GM15510 (cell line): ENCODE data around the gene NOX3.

Experiments used
- POLR2A ChIP-seq: IDR thresholded peaks from 3 replicates; pipeline ENCODE4 v1.6.1; 2011; ENCODE audit warnings: borderline replicate concordance; ENCODE audit not compliant: insufficient read length; ENCODE audit errors: extremely low read depth

NOX3 gene

GRCh38 chr6:155372256-155372655 lies 83.4 kb downstream of the NOX3 start:
- TF ChIP-seq POLR2A = no peak

- no peak for TF ChIP-seq POLR2A
Measured at GRCh38 chr6:155371230-155371629, 84.4 kb downstream of the NOX3 start.

- TF ChIP-seq POLR2A = no peak
Measured at GRCh38 chr6:155366325-155366724, 89.3 kb downstream of the NOX3 start.

GRCh38 chr6:155364844-155365437 lies 90.7 kb downstream of the NOX3 start:
- no peak for TF ChIP-seq POLR2A

GRCh38 chr6:155354167-155354566 lies 101.5 kb downstream of the NOX3 start:
- no peak for TF ChIP-seq POLR2A

GRCh38 chr6:155352811-155353210 lies 102.8 kb downstream of the NOX3 start:
- TF ChIP-seq POLR2A = no peak

- no peak for TF ChIP-seq POLR2A
Measured at GRCh38 chr6:155352130-155352420, 103.6 kb downstream of the NOX3 start.

- TF ChIP-seq POLR2A = no peak
Measured at GRCh38 chr6:155351273-155352129, 104.1 kb downstream of the NOX3 start.

- TF ChIP-seq POLR2A = no peak
Measured at GRCh38 chr6:155349956-155350355, 105.7 kb downstream of the NOX3 start.

GRCh38 chr6:155349129-155349528 lies 106.5 kb downstream of the NOX3 start:
- no peak for TF ChIP-seq POLR2A

GRCh38 chr6:155347800-155348199 lies 107.8 kb downstream of the NOX3 start:
- no peak for TF ChIP-seq POLR2A

GRCh38 chr6:155346957-155347356 lies 108.7 kb downstream of the NOX3 start:
- TF ChIP-seq POLR2A = no peak
